Colonic mucosa (tissue), 4 donors: ENCODE measurements around the gene LHPP. TPM values are rescaled to one million over a fixed set of nuclear protein-coding genes. Genes with fewer than 3 reads are reported as not detected.

Source experiments
- DNase-seq: peaks from one replicate; pipeline ENCODE4 v3.0.0-alpha.2; 2020
- H3K27ac ChIP-seq: fragments of 200-600 bp; one replicate; pipeline ENCODE4 v1.8.0; 2021
- H3K27me3 ChIP-seq: fragments of 200-600 bp; one replicate; pipeline ENCODE4 v1.8.0; 2021
- H3K36me3 ChIP-seq: fragments of 200-600 bp; one replicate; pipeline ENCODE4 v1.8.0; 2021
- H3K4me1 ChIP-seq: fragments of 200-600 bp; one replicate; pipeline ENCODE4 v1.8.0; 2021; ENCODE audit warnings: mild to moderate bottlenecking
- H3K4me3 ChIP-seq: fragments of 200-600 bp; one replicate; pipeline ENCODE4 v1.8.0; 2021
- H3K9ac ChIP-seq, 2 donors: one replicate each; pipeline ENCODE4 v1.7.0; 2013; ENCODE audit warnings: control low read depth in 2 of 2, low read depth in 2 of 2, low read length in 2 of 2
- H3K9me3 ChIP-seq: fragments of 200-600 bp; one replicate; pipeline ENCODE4 v1.8.0; 2021
- intact Hi-C: fragments of 100-400 bp; cut with DNase I; formaldehyde crosslinking; loops from one replicate; pipeline ENCODE4 v1.14.1; 2022
- total RNA-seq, 2 donors: library from RNA; stranded (reverse); fragmentation: NEBNext Ultra II Directional in 1 of 2; extraction: Animal tissue kit (Norgen Biotek cat#: 25700) in 1 of 2; gene quantifications; one replicate each; pipeline ENCODE4 v1.2.1, GENCODE V29; 2021
- TF ChIP-seq, protein P1 (sequence below): fragments of 200-600 bp; IDR thresholded peaks from one replicate; pipeline ENCODE4 v1.8.0; 2022; ENCODE audit warnings: antibody characterized with exemption, mild to moderate bottlenecking
- donor health status: healthy.
- donor health status: DM: no; HTN: no; CAD: no.
- donor health status: DM: no; HTN: no; CAD: no.

Gene LHPP
- total RNA-seq, 2 donors from 2014 or later = 12.8 to 24.6 TPM

DNA sequence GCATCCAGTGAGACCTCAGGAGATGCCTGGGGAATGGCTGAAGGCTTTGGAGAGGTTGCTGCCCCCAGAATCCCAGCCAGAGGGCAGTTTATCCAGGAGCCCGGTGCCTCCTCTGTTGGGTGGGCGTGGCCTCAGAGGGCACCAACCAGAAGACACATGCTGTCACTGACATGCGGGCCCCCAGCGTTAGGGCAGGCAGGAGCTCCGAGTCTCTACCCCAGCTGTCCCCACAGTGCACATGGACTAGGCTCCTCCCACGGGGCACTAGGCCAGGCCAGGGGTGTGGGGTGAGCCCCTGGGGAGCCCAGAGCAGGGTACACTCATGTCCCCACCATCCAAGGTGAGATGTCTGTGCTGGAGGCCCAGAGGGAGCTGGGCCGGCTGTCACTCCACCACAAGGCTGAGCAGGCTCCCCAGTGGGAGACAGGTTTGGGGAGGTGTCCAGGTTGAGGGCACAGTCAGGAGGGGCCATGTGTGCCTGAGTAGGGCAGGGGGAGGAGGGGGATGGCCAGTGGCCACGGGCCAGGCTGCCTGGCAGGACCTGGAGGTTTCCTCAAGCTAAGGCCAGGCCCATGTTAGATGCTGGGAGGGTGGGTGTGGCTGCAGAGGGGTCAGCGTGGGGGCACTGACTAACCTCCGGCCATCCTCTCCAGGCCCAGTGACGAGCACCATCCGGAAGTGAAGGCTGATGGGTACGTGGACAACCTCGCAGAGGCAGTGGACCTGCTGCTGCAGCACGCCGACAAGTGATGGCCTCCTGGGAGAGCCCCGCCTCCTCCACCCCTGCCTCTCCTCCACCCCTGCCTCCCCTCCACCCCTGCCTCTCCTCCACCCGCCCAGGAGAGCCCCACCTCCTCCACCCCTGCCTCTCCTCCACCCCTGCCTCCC is 151.2 kb downstream of the LHPP start:
- Histone ChIP-seq H3K4me3 (no peak overlapping the region), H3K9ac (no peak overlapping the region), H3K9me3 (no peaks in the 10 kb centered on the region), H3K36me3 (peaks cover 4% of the 10 kb centered on the region), H3K27ac (no peak overlapping the region), H3K27me3 (no peaks in the 10 kb centered on the region), H3K4me1 (no peaks in the 10 kb centered on the region)
- intact Hi-C loops = no loop called here
- TF ChIP-seq, protein P1, sequence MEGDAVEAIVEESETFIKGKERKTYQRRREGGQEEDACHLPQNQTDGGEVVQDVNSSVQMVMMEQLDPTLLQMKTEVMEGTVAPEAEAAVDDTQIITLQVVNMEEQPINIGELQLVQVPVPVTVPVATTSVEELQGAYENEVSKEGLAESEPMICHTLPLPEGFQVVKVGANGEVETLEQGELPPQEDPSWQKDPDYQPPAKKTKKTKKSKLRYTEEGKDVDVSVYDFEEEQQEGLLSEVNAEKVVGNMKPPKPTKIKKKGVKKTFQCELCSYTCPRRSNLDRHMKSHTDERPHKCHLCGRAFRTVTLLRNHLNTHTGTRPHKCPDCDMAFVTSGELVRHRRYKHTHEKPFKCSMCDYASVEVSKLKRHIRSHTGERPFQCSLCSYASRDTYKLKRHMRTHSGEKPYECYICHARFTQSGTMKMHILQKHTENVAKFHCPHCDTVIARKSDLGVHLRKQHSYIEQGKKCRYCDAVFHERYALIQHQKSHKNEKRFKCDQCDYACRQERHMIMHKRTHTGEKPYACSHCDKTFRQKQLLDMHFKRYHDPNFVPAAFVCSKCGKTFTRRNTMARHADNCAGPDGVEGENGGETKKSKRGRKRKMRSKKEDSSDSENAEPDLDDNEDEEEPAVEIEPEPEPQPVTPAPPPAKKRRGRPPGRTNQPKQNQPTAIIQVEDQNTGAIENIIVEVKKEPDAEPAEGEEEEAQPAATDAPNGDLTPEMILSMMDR = no peak
- no peak for DNase-seq

DNA sequence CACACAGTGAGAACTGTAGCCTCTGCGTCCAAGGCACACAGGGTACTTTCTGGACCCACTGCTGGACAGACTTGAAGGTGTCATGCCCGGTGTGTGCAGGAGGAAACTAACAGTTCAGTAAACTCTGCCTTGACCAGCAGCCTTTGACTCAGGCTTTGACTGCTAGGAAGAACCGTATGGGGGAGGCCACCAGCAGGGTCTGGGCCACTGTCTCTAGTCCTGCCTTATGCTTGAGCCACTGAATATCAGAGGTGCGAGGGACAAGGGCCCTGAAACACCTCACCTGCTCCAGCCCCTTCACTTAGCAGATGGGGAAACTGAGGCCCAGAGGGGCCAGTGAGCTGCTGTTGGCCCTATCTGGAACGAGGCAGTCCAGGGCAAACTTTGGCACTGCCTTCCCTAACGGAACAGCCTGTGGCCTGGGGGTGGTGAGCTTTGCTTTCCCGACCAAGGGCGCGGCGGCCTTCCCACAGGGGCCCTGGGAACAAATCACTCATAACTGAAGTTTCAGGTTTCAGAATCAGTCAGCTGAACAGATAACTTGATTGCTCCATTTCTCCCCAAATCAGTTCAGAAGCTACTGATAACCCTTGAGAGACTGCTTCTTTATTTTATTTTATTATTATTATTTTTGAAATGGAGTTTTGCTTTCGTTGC is 152.5 kb downstream of the LHPP start:
- no peak overlapping the region for H3K9ac ChIP-seq
- no peak overlapping the region for H3K4me3 ChIP-seq
- TF ChIP-seq, protein P1 = no peak
- H3K4me1 ChIP-seq = no peaks in the 10 kb centered on the region
- H3K27me3 ChIP-seq = no peaks in the 10 kb centered on the region
- no peak for DNase-seq
- intact Hi-C loops = no loop called here
- H3K27ac ChIP-seq = no peak overlapping the region
- peaks cover 4% of the 10 kb centered on the region for H3K36me3 ChIP-seq
- H3K9me3 ChIP-seq = no peaks in the 10 kb centered on the region

DNA sequence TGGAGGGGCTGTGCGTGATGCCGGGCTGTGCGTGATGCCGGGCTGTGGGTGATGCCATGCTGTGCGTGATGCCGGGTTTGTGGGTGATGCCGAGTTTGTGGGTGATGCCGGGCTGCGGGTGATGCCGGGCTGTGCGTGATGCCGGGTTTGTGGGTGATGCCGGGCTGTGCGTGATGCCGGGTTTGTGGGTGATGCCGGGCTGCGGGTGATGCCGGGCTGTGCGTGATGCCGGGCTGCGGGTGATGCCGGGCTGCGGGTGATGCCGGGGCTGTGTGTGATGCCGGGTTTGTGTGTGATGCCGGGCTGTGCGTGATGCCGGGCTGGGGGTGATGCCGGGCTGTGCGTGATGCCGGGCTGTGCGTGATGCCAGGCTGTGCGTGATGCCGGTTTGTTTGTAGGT is 153.6 kb downstream of the LHPP start:
- H3K27me3 ChIP-seq = no peaks in the 10 kb centered on the region
- H3K9me3 ChIP-seq = no peaks in the 10 kb centered on the region
- intact Hi-C loops = no loop called here
- DNase-seq = no peak
- peaks cover 4% of the 10 kb centered on the region for H3K36me3 ChIP-seq
- TF ChIP-seq, protein P1 = no peak
- H3K4me3 ChIP-seq = no peak overlapping the region
- no peak overlapping the region for H3K9ac ChIP-seq
- no peaks in the 10 kb centered on the region for H3K4me1 ChIP-seq
- no peak overlapping the region for H3K27ac ChIP-seq

DNA sequence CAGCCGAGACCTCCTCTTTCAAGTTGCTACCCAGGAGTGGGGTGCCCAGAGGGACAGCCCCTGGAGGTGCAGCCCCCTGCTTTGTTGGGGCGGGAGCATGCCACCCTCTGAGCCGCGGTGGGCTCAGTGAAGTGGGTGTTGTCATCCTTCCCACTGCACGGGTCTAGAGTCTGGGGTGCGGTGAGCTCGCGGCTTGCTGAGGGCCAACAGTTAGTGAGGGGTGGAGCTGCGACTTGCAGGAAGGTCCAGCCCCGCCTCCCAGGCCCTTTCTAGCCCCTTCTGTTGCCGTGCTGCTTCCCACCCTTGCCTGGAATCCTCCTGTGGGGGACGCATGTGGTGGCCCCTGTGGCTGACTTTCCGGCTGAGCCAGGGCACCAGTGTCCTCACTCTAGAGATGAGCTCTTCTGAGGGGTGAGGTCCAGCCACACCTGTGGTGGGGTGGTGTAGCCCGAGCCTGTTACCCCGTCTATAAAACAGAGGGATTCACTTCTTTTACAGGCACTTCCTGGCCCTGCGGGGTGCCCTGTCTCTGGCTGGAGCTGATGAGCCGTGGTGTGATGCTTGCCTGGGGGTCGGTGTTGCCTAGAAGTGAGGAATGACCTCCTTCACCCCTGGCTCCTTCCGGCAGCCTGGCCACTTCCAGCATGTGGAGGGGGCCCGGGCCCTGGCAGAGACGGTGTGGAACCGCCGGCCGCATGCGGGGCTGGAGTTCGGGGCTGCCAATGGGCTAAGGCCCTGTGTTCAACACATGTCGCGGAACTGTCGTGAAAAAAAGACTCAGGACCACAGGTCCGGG is 154.6 kb downstream of the LHPP start:
- no peak overlapping the region for H3K27ac ChIP-seq
- intact Hi-C loops = no loop called here

DNA sequence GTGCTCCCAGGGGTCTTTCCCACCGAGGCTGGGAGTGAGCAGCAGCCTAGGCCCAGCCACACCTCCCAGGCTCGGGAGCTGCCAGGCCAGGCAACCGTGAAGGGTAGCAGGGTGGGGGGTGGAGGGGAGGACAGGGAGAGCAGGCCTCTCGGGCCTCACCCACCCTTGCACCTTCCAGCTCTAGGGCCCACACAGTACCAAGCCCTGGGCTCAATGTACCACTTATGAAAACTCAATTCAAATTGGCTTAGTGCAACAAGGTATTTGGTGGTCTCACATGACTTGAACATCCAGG is 155.2 kb downstream of the LHPP start:
- Histone ChIP-seq H3K36me3 (peaks cover 4% of the 10 kb centered on the region), H3K9me3 (no peaks in the 10 kb centered on the region), H3K9ac (no peak overlapping the region), H3K4me1 (no peaks in the 10 kb centered on the region), H3K27ac (no peak overlapping the region), H3K27me3 (no peaks in the 10 kb centered on the region), H3K4me3 (no peak overlapping the region)
- intact Hi-C loops = no loop called here
- DNase-seq = no peak
- TF ChIP-seq, protein P1 = no peak

More for the DNA sequence above, 154.6 kb downstream of the LHPP start:
- Histone ChIP-seq H3K4me3 (no peak overlapping the region), H3K9ac (no peak overlapping the region), H3K36me3 (peaks cover 4% of the 10 kb centered on the region), H3K4me1 (no peaks in the 10 kb centered on the region), H3K9me3 (no peaks in the 10 kb centered on the region), H3K27me3 (no peaks in the 10 kb centered on the region)
- no peak for DNase-seq
- TF ChIP-seq, protein P1 = no peak
